NCI-H2227 (cell line): ENCODE data around the gene BRD1.
"Not testable (repeated sequence)": the region's sequence is repeated elsewhere in the genome, so short reads cannot be mapped to it uniquely, and the experiment has no call there.

Experiments used
- DNase-seq: peaks from one replicate; lab custom pipeline; 2025; ENCODE audit not compliant: unreplicated experiment; lab: John Stamatoyannopoulos, UW

BRD1 gene

DNA sequence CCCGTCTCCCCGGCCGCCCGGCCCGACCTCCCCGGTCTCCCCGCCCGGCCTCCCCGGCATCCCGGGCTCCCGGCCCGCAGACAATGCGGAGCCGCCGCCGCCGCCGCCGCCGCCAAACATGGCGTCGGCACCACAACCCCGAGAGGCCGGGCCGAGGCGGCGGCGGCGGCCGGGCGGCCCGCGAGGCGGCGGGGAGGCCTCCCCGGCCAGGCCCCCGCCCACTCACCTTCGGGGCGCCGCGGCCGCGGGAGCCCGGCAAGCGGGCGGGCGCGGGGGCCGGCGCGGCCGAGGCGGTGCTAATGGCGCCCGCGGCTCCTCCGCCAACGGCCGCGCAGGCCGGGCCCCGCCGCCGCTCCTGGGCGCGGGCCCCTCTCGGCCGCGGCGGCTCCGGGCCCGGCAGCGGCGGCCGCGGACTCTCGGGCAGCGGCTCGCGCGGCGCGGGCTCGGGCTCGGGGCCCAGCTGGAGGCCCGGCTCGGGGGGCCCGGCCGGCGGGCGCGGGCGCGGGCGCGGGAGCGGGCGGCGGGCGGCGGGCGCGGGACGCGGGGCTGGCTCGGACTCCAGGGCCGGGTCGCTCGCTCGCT, 311 bp downstream of the BRD1 start:
- peak; percentile 44 for DNase-seq

DNA sequence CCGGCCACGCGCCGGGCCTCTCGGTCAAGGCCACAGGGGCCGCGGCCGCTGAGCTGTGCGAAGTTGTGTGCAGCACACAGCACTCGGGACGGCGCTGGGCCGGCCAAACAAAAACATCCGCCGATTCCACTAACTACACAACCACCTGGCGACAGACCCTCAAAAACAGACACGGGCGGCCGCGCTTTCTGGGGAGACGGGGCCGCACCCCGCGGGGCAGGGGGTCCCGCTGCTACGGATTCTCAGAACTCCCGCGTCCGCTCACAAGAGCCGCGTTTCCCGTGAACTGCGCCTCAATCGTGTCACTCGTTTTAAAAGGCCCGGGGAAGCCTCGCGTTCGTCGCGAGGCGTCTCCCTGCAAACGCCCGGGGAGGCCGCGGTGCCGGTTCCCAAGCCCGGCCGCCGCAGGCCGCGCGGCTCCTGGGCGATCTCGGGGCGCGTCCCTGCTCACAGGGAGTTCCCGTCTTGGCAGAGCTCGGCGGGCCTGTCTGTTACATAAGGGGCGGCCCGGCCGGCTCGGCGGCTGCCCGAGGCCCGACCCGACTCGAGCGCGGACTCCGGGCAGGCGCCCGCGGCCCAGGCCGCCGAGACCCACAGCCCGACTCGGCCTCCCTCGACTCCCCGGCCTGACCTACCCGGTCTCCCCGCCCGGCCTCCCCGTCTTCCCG, 936 bp downstream of the BRD1 start:
- DNase-seq, result peak; percentile 44

- DNase-seq, result no peak
Observed at GRCh38 chr22:49825944-49826602, 1.6 kb downstream of the BRD1 start.

DNA sequence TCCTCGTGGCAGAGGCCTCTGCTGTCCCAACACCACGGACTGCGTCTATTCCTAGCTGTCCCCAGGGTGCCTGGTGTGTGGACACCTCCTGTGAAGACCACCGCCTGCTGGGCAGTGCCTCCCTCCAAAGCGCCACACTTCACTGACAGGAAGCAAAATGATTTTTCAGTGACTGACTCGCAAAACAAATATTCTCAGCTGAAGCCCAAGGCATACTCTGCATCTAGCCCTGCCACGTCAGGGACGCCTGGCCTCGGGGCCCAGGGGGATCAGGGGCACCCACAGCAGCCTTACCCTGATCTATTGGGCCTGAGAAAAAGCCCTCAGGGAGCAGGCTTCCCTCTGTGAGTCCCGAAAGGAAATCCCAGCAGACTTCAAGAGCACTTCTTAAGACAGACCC, 2.2 kb downstream of the BRD1 start:
- no peak for DNase-seq

DNA sequence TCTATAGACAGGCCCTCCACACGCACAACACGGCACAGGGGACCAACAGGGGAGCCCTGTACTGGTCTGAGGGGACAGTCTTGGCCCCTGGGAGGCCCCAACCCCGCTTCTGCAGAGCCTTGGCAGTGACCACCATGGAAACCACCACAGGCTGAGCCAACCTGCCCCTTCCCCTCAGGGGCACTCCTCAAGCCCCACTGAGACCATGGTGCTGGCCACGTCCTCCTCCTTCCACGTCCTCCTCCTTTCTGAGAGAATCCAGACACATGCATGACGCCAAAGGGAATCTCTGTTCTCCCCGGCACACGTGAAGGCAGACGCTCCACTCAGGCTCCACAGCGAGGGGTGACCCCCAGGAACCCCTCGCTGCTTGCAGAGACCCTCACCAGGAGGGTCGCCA, 2.7 kb downstream of the BRD1 start:
- no peak for DNase-seq

- no peak for DNase-seq
Observed at GRCh38 chr22:49824185-49824925, 3.3 kb downstream of the BRD1 start.

GRCh38 chr22:49823289-49824045, 4.2 kb downstream of the BRD1 start:
- DNase-seq, result no peak

DNA sequence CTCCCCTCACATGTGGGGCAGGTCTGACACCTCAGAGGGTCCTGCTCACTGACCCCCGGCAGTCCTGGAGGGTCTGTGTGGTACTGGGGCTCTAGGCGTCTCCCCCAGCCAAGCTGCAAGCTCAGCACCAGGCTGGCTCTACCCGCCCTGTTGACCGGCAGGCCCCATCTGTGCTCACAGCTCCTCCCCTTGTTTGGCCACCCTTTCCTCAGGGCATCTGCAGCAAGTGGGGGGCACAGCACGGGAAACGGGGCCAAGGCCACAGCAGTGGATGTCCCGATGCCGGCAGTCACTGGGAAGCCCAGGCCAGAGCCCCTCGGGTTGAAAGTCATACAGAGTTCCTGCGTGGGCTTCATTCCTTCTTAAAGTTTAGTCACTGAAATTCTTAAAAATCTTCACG, 5.9 kb downstream of the BRD1 start:
- not testable (repeated sequence) for DNase-seq

GRCh38 chr22:49820984-49821383, 6.7 kb downstream of the BRD1 start:
- DNase-seq, result no peak

GRCh38 chr22:49817359-49817758, 10.3 kb downstream of the BRD1 start:
- no peak for DNase-seq

DNA sequence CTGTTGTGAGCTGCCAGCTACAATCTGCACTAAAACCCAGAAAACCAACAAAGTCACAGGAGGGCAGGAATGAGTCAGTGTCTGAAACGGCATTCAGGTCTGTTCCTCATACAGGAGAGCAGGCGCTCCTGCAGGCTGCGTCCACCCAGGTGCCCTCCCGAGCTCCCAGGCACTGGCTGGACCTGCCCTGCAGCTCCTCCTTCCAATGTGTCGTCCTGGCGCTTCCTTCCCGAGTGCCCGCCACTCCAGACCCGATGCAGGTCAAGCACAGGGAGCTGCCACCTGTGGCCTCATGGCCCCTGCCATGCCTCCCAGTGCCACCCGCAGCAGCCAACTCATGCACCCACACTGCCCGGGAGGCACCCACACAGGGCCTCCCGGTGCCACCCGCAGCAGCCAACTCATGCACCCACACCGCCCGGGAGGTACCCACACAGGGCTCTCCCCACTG, 12.0 kb downstream of the BRD1 start:
- no peak for DNase-seq

GRCh38 chr22:49814856-49815255, 12.8 kb downstream of the BRD1 start:
- no peak for DNase-seq

DNA sequence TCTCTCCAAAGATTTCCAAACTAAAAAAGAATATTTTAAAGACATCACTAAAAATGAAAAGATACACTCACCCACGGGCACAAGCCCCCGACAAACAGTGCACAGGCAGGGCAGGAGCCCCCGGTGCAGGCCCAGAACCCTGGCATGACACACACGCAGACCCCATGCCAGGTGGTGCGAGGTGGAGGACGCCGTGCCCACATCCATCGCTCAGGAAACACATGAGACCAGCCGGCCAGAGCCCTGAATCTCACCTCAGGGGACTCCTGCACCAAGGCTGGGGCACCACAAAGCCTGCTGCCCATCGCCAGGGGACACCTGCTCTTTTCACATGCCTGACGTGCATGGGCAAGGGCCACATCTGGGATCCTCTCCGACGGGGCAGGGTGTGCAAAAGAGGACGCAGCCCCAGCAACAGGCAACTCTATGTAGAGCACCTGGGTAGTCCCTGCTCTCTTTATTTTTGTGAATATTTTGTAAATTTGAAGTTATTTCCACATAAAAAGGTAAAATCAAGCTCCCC, 13.4 kb downstream of the BRD1 start:
- no peak for DNase-seq

DNA sequence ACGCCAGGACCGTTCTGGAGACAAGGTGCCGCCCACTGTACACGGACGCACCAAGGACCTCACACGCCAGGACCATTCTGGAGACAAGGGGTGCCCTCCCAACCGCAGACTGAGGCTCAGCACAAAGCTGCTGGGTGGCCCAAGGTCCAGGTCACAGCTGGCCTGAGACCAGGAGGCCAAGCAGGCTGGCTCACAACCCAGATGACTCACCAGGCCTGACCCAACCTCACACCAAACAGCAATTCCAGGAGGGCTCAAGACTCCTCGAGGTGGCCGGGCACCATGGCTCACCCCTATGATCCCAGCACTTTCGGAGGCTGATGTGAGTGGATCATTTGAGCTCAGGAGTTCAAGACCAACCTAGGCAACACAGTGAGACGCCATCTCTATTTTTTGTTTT, 14.8 kb downstream of the BRD1 start:
- no peak for DNase-seq

DNA sequence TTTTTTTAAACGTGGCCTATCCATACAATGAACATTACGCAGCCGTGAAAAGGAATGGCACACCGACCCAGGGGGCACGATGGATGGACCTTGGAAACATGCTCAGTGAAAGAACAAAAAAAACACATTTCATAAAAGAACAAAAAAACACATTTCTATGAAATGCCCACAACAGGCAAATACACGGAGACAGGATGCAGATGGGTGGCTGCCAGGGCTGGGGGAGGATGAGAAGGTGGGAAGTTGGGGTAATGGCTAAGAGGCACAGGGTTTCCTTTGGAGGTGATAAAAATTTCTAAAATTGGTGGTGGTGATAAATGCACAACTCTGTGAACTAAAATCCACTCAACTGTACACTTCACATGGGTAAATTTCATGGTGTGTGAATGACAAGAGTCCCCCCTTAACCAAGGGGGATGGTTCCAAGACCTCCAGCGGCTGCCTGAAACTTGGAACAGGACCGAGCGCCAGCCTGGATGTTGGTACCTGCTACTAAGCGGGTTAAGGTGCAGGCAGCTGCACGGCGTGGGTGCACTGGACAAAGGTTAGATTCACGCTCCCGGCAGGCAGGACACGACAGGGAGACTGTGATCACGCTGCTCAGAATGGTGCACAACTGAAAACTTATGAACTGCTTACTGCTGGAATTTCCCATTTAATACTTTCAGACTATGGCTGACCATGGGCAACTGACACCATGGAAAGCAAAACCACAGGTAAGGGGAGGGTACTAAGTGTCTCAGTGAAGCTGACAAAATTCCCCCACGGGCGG, 16.5 kb downstream of the BRD1 start:
- DNase-seq, result no peak

DNA sequence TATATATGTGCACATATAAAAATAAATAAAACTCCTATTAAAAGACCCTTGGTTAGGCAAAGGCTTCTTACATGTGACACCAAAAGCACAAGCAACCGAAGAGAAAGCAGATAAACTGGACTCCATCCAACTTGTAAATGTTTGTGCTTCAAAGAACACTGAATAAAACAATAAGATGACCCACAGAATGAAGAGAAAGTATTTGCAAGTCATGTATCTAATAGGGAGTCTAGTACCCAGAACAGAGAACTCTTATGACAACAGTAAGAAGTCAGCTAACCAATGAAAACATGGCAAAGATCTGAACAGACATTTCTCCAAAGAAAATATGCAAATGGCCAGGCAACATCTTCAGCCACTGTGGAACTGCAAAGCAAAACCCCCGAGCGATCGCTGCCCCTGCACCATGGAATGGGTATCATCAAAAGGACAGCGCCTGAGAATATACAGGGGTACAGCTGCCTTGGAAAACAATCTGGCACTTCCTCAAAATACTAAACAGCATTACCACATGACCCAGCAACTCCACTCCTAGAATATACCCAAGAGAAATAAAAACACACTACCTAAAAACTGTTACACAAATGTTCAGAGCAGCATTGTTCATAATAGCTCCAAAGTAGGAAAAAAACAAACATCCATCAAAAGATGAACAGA, 17.2 kb downstream of the BRD1 start:
- DNase-seq, result no peak

GRCh38 chr22:49807780-49808708, 19.6 kb downstream of the BRD1 start:
- DNase-seq, result no peak

- DNase-seq, result no peak
Observed at GRCh38 chr22:49807129-49807528, 20.5 kb downstream of the BRD1 start.
